Measurements from ENCODE around the gene NBPF1.
"Not testable (repeated sequence)": the region's sequence is repeated elsewhere in the genome, so short reads cannot be mapped to it uniquely, and the experiment has no call there.

Gene NBPF1

GRCh38 chr1:16630661-16631247, 17.4 kb upstream of the NBPF1 start:
- H3K27me3 ChIP-seq (ENCODE audit: control insufficient read depth, insufficient read depth, low read length, poor library complexity, severe bottlenecking), result no peaks in the 10 kb centered on the region
- peaks cover 43% of the 10 kb centered on the region for H3K36me3 ChIP-seq (ENCODE audit: control insufficient read depth, insufficient read depth, low read length)
- 96% methylated on average over 36 of the region's 36 CpGs for WGBS, 2 experiments
- H3K9me3 ChIP-seq (ENCODE audit: control insufficient read depth, low read length), result no peaks in the 10 kb centered on the region
- no peak overlapping the region for H3K4me3 ChIP-seq (ENCODE audit: insufficient read depth, low read depth, low read length)
- H3K27ac ChIP-seq (ENCODE audit: insufficient read depth, low read depth, low read length, poor library complexity, severe bottlenecking), result no peak overlapping the region
- H3K4me1 ChIP-seq (ENCODE audit: control insufficient read depth, insufficient read depth, low read length), result no peaks in the 10 kb centered on the region

- H3K27ac ChIP-seq (ENCODE audit: insufficient read depth, low read depth, low read length, poor library complexity, severe bottlenecking); H3K9me3 ChIP-seq (ENCODE audit: control insufficient read depth, low read length); H3K4me1 ChIP-seq (ENCODE audit: control insufficient read depth, insufficient read depth, low read length); H3K4me3 ChIP-seq (ENCODE audit: insufficient read depth, low read depth, low read length); H3K27me3 ChIP-seq (ENCODE audit: control insufficient read depth, insufficient read depth, low read length, poor library complexity, severe bottlenecking): not testable (repeated sequence)
- peaks cover 48% of the 10 kb centered on the region for H3K36me3 ChIP-seq (ENCODE audit: control insufficient read depth, insufficient read depth, low read length)
- WGBS, 2 experiments, result 94 to 95% methylated on average over 21 of the region's 21 CpGs
These were observed 16.7 kb upstream of the NBPF1 start for GRCh38 chr1:16629916-16630530.

GRCh38 chr1:16628361-16629111, 15.2 kb upstream of the NBPF1 start:
- no peaks in the 10 kb centered on the region for H3K27me3 ChIP-seq (ENCODE audit: control insufficient read depth, insufficient read depth, low read length, poor library complexity, severe bottlenecking)
- no peak overlapping the region for H3K27ac ChIP-seq (ENCODE audit: insufficient read depth, low read depth, low read length, poor library complexity, severe bottlenecking)
- no peak overlapping the region for H3K4me3 ChIP-seq (ENCODE audit: insufficient read depth, low read depth, low read length)
- no peaks in the 10 kb centered on the region for H3K4me1 ChIP-seq (ENCODE audit: control insufficient read depth, insufficient read depth, low read length)
- no peaks in the 10 kb centered on the region for H3K9me3 ChIP-seq (ENCODE audit: control insufficient read depth, low read length)
- WGBS, 2 experiments, result 93 to 95% methylated on average over 19 of the region's 19 CpGs
- peaks cover 42% of the 10 kb centered on the region for H3K36me3 ChIP-seq (ENCODE audit: control insufficient read depth, insufficient read depth, low read length)

- not testable (repeated sequence) for H3K27me3 ChIP-seq (ENCODE audit: control insufficient read depth, insufficient read depth, low read length, poor library complexity, severe bottlenecking); H3K27ac ChIP-seq (ENCODE audit: insufficient read depth, low read depth, low read length, poor library complexity, severe bottlenecking); H3K4me3 ChIP-seq (ENCODE audit: insufficient read depth, low read depth, low read length); H3K4me1 ChIP-seq (ENCODE audit: control insufficient read depth, insufficient read depth, low read length); H3K9me3 ChIP-seq (ENCODE audit: control insufficient read depth, low read length)
- peaks cover 32% of the 10 kb centered on the region for H3K36me3 ChIP-seq (ENCODE audit: control insufficient read depth, insufficient read depth, low read length)
- WGBS, 2 experiments, result 88 to 90% methylated on average over 14 to 15 of the region's 15 CpGs
These were observed 13.1 kb upstream of the NBPF1 start for GRCh38 chr1:16626409-16626983.

- Histone ChIP-seq H3K4me3 (ENCODE audit: insufficient read depth, low read depth, low read length) (no peak overlapping the region), H3K4me1 (ENCODE audit: control insufficient read depth, insufficient read depth, low read length) (peaks cover 4% of the 10 kb centered on the region), H3K36me3 (ENCODE audit: control insufficient read depth, insufficient read depth, low read length) (peaks cover 26% of the 10 kb centered on the region), H3K9me3 (ENCODE audit: control insufficient read depth, low read length) (no peaks in the 10 kb centered on the region), H3K27me3 (ENCODE audit: control insufficient read depth, insufficient read depth, low read length, poor library complexity, severe bottlenecking) (no peaks in the 10 kb centered on the region), H3K27ac (ENCODE audit: insufficient read depth, low read depth, low read length, poor library complexity, severe bottlenecking) (no peak overlapping the region)
- 94% methylated on average over 25 of the region's 25 CpGs for WGBS, 2 experiments
These were observed 12.4 kb upstream of the NBPF1 start for GRCh38 chr1:16625497-16626408.

GRCh38 chr1:16623812-16624719, 10.7 kb upstream of the NBPF1 start:
- peaks cover 16% of the 10 kb centered on the region for H3K4me1 ChIP-seq (ENCODE audit: control insufficient read depth, insufficient read depth, low read length)
- not testable (repeated sequence) for H3K27me3 ChIP-seq (ENCODE audit: control insufficient read depth, insufficient read depth, low read length, poor library complexity, severe bottlenecking); H3K4me3 ChIP-seq (ENCODE audit: insufficient read depth, low read depth, low read length); H3K9me3 ChIP-seq (ENCODE audit: control insufficient read depth, low read length); H3K27ac ChIP-seq (ENCODE audit: insufficient read depth, low read depth, low read length, poor library complexity, severe bottlenecking)
- peaks cover 19% of the 10 kb centered on the region for H3K36me3 ChIP-seq (ENCODE audit: control insufficient read depth, insufficient read depth, low read length)
- WGBS, 2 experiments, result 92 to 93% methylated on average over 27 of the region's 27 CpGs

GRCh38 chr1:16623337-16623736, 10.0 kb upstream of the NBPF1 start:
- not testable (repeated sequence) for H3K27me3 ChIP-seq (ENCODE audit: control insufficient read depth, insufficient read depth, low read length, poor library complexity, severe bottlenecking); H3K27ac ChIP-seq (ENCODE audit: insufficient read depth, low read depth, low read length, poor library complexity, severe bottlenecking); H3K4me3 ChIP-seq (ENCODE audit: insufficient read depth, low read depth, low read length); H3K9me3 ChIP-seq (ENCODE audit: control insufficient read depth, low read length)
- peaks cover 16% of the 10 kb centered on the region for H3K36me3 ChIP-seq (ENCODE audit: control insufficient read depth, insufficient read depth, low read length)
- 90 to 91% methylated on average over 7 of the region's 7 CpGs for WGBS, 2 experiments
- peaks cover 16% of the 10 kb centered on the region for H3K4me1 ChIP-seq (ENCODE audit: control insufficient read depth, insufficient read depth, low read length)

- peaks cover 15% of the 10 kb centered on the region for H3K36me3 ChIP-seq (ENCODE audit: control insufficient read depth, insufficient read depth, low read length)
- not testable (repeated sequence) for H3K9me3 ChIP-seq (ENCODE audit: control insufficient read depth, low read length); H3K4me3 ChIP-seq (ENCODE audit: insufficient read depth, low read depth, low read length); H3K27me3 ChIP-seq (ENCODE audit: control insufficient read depth, insufficient read depth, low read length, poor library complexity, severe bottlenecking); H3K27ac ChIP-seq (ENCODE audit: insufficient read depth, low read depth, low read length, poor library complexity, severe bottlenecking)
- H3K4me1 ChIP-seq (ENCODE audit: control insufficient read depth, insufficient read depth, low read length), result peaks cover 23% of the 10 kb centered on the region
- WGBS, 2 experiments, result 92% methylated on average over 9 of the region's 9 CpGs
These were observed 8.4 kb upstream of the NBPF1 start for GRCh38 chr1:16621681-16622315.

GRCh38 chr1:16621300-16621658, 7.9 kb upstream of the NBPF1 start:
- Histone ChIP-seq H3K36me3 (ENCODE audit: control insufficient read depth, insufficient read depth, low read length) (peaks cover 13% of the 10 kb centered on the region), H3K27me3 (ENCODE audit: control insufficient read depth, insufficient read depth, low read length, poor library complexity, severe bottlenecking) (no peaks in the 10 kb centered on the region), H3K4me1 (ENCODE audit: control insufficient read depth, insufficient read depth, low read length) (peaks cover 23% of the 10 kb centered on the region), H3K9me3 (ENCODE audit: control insufficient read depth, low read length) (no peaks in the 10 kb centered on the region), H3K27ac (ENCODE audit: insufficient read depth, low read depth, low read length, poor library complexity, severe bottlenecking) (no peak overlapping the region), H3K4me3 (ENCODE audit: insufficient read depth, low read depth, low read length) (no peak overlapping the region)
- 92 to 94% methylated on average over 2 of the region's 2 CpGs for WGBS, 2 experiments
